ENCODE measurements around the gene AKT1.

Gene AKT1

DNA sequence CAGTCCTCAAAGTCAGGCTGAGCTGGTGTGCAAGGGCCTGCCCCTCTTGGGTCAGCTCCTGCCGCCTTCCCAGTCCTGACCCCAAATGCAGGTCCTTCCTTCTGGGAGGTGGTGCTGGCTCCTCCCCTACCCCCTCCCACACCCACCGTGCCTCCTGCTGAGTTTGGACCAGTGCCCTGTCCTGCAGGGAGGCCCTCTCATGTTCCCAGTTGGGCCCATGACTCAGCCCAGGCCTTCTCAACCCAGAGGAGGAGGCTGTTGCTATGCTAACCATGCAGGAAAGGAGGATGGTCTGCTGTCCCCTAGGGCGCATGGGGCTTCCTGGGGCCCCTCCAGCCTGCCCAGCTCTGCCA lies 9.8 kb upstream of the AKT1 start:
- TF ChIP-seq, protein P1, sequence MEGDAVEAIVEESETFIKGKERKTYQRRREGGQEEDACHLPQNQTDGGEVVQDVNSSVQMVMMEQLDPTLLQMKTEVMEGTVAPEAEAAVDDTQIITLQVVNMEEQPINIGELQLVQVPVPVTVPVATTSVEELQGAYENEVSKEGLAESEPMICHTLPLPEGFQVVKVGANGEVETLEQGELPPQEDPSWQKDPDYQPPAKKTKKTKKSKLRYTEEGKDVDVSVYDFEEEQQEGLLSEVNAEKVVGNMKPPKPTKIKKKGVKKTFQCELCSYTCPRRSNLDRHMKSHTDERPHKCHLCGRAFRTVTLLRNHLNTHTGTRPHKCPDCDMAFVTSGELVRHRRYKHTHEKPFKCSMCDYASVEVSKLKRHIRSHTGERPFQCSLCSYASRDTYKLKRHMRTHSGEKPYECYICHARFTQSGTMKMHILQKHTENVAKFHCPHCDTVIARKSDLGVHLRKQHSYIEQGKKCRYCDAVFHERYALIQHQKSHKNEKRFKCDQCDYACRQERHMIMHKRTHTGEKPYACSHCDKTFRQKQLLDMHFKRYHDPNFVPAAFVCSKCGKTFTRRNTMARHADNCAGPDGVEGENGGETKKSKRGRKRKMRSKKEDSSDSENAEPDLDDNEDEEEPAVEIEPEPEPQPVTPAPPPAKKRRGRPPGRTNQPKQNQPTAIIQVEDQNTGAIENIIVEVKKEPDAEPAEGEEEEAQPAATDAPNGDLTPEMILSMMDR (IDR thresholded peaks at IDR 0.05; ENCODE audit: borderline replicate concordance, control extremely low read depth, extremely low read depth, insufficient read depth, missing control alignments): no peak
- no peak for DNase-seq (ENCODE audit: low spot score)
- in situ Hi-C loops (cut with MboI; ENCODE audit: low sequenced_read_pairs, unreplicated experiment): no loop called here

DNA sequence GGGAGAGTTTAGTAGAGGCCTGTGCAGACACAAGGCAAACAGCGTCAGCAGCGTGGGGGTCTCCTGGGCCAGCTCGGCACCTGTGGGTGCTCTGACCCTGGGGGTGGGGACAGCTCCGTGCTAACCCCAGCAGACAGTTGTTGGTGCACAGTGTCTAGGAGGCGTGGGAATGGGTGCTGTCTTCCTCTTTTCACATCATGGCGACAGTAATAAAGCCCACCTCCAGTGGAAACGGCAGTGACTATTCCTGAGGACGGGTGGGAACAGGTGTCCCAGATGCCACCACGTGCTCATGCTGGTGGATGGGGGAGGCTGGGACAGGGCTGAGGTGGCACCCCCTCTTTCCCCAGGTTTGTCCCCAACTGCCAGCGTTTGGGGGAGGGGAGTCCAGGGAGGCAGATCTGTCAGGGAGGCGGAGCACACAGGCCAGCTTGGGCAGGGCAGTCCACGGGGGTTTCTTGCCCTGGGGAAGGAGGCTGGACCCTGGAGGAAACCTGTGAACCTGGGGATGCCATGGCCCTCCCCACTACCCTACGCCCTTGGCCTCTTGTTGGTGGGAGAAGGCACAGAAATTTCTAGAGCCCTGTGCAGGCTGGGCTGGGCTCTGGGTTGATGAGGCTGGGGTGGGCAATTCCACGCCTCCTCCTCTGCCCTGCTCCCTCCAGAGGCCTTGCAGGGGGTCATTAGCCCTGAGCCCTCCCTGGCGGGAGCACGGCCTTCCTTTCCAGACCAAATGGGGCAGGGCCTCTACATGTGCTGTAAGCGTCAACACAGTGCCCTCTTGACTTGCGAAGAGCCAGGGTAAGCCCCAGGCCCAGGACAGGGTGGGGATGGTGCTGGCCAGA lies 9.2 kb upstream of the AKT1 start:
- DNase-seq (ENCODE audit: low spot score): no peak
- in situ Hi-C loops (cut with MboI; ENCODE audit: low sequenced_read_pairs, unreplicated experiment): no loop called here
- TF ChIP-seq, protein P1 (IDR thresholded peaks at IDR 0.05; ENCODE audit: borderline replicate concordance, control extremely low read depth, extremely low read depth, insufficient read depth, missing control alignments): no peak

DNA sequence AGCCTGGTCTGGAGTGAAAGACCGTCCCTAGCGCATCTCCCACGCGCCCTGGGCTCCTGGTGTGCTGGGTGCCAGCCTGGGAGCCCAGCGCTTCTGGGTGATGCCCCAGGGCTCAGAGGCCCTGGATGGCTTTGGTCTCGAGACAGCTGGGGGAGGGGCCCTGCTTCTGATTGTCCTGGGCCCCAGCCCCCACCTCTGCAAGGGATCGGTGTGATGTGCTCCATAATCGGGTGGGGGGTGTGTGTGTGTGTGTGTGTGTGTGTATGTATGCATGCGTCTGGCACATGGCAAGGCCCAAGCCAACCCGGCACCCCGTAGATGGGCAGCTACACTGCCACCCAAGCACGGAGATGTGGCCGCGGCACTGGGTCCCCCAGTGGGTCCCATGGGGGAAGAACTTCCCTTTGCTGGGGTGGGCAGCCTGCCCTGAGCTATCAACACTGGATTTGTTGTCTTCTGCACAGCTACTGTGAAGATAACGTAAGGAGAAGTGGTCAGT lies 8.4 kb upstream of the AKT1 start:
- DNase-seq (ENCODE audit: low spot score): no peak
- in situ Hi-C loops (cut with MboI; ENCODE audit: low sequenced_read_pairs, unreplicated experiment): no loop called here
- TF ChIP-seq, protein P1 (IDR thresholded peaks at IDR 0.05; ENCODE audit: borderline replicate concordance, control extremely low read depth, extremely low read depth, insufficient read depth, missing control alignments): no peak

DNA sequence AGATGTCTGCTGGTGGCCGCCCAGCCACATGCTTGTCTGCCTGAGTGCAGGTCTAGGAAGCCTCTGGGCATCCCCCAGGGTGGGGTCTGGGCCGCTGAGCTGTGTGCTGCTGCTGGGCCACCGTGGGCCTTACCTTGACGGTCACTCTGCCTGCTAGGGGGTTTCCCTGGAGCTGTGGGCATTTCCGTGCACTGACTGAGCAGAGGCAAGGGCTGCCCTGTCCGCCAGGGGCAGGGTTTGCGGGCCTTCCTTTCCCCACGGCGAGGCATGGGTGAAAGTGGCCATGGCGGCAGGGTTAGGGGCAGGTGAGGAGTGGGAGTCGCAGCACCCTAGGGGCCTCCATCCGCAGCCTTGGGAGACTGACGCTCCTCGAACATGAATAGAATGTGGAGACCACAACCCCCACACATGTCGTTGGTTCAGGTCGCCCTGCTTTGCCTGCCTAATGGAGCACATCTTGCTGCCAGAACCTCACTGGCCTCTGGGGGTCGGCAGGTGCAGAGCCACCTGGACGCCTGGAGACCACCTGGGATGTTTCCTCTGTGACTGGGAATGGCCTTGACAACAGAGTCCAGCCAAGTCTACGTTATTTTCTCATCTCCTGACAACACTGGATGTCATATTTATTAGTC lies 7.8 kb upstream of the AKT1 start:
- TF ChIP-seq, protein P1 (IDR thresholded peaks at IDR 0.05; ENCODE audit: borderline replicate concordance, control extremely low read depth, extremely low read depth, insufficient read depth, missing control alignments): no peak
- DNase-seq (ENCODE audit: low spot score): no peak
- in situ Hi-C loops (cut with MboI; ENCODE audit: low sequenced_read_pairs, unreplicated experiment): no loop called here

DNA sequence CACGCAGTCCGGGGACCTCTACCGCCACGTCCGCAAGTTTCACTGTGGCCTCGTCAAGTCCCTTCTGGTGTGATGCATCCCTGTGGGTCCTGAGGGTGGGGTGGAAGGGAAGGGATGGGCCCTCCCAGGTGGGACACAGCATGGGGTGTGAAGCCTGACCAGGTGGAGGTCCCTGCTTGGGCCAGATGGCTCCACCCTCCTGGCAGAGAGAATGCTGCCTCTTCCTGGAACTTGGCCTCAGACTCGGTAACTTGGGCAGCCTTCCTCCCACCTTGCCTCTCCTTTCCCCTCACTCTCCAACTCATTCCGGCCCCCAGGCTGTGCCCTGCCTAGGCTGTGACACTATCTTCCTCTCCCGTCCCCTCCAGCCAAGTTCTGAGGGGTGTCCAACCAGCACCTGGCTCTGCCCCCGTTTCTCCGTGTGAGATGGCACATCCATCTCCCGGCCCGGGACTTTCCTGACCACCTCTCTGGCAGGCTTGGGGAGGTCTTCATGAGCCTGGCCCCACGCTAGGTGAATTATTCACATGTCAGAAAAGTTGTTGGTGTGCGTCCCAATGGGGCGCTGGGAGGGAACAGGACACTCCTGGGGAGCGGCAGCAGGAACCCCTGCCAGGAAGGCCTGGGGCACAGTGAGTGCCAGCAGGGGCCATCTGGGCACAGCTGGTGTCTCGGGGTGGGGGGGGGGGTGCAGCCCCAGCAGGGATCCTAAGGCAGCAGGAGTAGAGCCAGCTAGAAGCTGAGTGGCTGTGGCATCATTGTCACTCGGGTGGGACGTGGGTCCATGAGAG lies 7.0 kb upstream of the AKT1 start:
- in situ Hi-C loops (cut with MboI; ENCODE audit: low sequenced_read_pairs, unreplicated experiment): no loop called here
- DNase-seq (ENCODE audit: low spot score): no peak
- TF ChIP-seq, protein P1 (IDR thresholded peaks at IDR 0.05; ENCODE audit: borderline replicate concordance, control extremely low read depth, extremely low read depth, insufficient read depth, missing control alignments): no peak
